ENCODE measurements around the gene C12orf60.
A peak's percentile ranks its signal among the peaks of the same experiment; 100 is the strongest.

The C12orf60 gene

DNA sequence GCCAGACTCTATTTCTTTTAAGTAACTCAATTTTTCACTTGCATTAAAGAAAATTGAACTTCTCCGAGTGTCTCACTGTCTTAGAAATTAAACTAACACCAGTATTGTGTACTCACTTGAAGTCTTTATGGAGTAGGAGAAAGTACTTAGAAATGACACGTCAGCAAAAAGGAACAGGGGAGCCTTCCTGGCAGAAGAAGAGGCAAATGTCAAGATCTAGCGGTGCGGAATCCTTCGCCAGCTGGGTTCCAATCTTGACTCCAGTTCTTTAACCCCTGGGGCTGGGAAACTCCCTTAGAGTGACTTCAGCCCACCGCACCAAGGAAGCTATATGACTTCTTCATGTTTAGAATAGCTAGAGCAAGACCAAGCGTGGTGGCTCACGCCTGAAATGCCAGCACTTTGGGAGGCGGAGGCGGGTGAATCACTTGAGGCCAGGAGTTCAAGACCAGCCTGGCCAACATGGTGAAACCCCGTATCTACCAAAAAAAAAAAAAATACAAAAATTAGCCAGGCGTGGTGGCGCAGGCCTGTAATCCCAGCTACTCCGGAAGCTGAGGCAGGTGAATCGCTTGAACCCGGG lies 34.6 kb upstream of the C12orf60 start:
- H3K4me3 ChIP-seq (ENCODE audit: low read depth, low read length) = peak overlapping the region; percentile 94
- TF ChIP-seq, protein P1, sequence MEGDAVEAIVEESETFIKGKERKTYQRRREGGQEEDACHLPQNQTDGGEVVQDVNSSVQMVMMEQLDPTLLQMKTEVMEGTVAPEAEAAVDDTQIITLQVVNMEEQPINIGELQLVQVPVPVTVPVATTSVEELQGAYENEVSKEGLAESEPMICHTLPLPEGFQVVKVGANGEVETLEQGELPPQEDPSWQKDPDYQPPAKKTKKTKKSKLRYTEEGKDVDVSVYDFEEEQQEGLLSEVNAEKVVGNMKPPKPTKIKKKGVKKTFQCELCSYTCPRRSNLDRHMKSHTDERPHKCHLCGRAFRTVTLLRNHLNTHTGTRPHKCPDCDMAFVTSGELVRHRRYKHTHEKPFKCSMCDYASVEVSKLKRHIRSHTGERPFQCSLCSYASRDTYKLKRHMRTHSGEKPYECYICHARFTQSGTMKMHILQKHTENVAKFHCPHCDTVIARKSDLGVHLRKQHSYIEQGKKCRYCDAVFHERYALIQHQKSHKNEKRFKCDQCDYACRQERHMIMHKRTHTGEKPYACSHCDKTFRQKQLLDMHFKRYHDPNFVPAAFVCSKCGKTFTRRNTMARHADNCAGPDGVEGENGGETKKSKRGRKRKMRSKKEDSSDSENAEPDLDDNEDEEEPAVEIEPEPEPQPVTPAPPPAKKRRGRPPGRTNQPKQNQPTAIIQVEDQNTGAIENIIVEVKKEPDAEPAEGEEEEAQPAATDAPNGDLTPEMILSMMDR (IDR thresholded peaks at IDR 0.05; ENCODE audit: control insufficient read depth, extremely low read depth, insufficient read depth) = no peak
- no peak for DNase-seq (ENCODE audit: low read depth)

DNA sequence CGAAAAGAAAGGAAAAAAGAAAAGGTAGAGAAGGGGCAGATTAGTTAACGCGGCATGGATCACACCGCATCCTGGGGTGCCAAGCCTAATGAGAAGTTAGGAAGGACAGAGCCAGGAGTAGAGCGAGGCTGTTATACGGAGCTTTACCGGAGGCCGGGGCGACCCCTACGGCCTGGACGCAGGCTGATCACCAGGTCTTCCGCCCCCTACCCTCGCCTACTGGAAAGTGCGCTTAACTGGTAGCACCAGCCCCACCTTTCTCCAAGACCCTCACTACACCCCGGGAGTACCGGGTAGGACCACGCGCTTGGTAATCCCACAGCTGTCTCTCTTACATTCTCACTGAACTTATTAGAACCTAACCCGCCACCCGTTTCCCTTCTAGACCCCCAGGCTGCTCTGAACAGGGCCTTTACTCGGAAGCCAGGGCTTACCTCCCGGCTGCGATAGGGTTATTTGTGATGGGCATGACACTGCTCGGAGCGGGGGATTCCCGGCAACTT lies 34.0 kb upstream of the C12orf60 start:
- no peak for DNase-seq (ENCODE audit: low read depth)
- peak overlapping the region; percentile 94 for H3K4me3 ChIP-seq (ENCODE audit: low read depth, low read length)
- TF ChIP-seq, protein P1 (IDR thresholded peaks at IDR 0.05; ENCODE audit: control insufficient read depth, extremely low read depth, insufficient read depth) = peak; percentile 36

DNA sequence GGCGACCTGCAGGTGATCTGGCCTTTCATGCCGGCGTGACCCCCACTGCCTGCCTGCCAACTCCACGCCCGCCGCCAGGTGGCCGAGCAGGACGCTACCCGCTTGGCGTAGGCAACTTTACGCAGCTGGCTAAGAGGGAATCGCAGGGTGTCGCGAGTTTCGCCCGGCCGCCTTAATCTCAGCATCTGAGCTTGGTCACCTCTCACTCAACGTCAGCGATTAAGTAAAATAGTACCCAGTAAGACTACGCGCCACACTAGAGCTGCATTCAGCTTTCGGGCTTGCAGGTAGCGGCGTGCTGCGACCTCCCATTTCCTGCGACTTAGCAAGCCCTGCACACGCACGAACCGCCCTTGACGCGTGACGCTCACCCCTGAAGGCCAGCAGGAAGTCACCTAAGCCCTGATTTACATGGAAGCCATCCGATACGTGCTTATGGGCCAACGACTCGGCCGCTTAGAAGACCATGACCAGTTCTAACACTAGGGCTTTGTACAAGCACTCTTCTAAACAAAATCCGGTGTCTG lies 33.4 kb upstream of the C12orf60 start:
- peak overlapping the region; percentile 94 for H3K4me3 ChIP-seq (ENCODE audit: low read depth, low read length)
- TF ChIP-seq, protein P1 (IDR thresholded peaks at IDR 0.05; ENCODE audit: control insufficient read depth, extremely low read depth, insufficient read depth) = peak; percentile 92
- no peak for DNase-seq (ENCODE audit: low read depth)

DNA sequence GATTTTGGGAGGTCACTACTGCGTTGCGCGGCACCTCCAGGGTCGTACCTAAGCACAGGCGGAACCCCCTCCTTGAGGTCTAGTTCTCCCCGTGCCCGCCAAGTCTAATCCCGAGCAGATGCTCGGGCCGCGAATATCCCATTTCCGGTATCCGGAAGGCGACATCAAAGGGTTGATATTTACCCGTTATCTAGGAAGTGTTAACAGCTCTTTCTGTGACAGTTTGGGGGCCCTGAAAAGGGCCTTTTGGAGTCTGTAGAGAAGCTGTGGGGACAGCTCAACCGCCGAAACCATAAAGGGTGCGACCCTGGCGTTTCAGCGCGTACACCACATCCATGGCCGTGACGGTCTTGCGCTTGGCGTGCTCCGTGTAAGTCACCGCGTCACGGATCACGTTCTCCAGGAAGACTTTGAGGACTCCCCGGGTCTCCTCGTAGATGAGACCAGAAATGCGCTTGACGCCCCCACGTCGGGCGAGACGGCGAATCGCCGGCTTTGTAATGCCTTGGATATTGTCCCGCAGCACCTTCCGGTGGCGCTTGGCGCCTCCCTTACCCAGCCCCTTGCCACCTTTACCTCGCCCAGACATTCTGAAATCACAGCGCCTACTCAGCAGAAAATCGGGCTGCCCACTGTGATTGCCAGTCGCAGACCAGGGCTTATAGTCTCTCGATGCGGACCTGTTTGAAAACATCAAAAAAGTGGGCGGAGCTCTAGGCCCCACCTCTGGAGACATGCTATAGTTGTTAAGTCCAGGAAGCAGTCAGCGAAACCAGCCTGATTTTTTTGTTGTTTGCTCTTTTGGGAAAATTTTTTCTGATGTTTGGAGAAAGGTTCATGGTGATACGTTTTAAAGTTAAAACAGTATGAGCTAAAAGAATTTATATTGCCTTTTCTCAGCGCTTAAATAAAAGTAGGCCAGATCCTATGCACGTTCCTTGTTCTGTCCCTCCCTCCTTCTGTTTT lies 32.7 kb upstream of the C12orf60 start:
- TF ChIP-seq, protein P1 (IDR thresholded peaks at IDR 0.05; ENCODE audit: control insufficient read depth, extremely low read depth, insufficient read depth) = no peak
- peak overlapping the region; percentile 94 for H3K4me3 ChIP-seq (ENCODE audit: low read depth, low read length)
- DNase-seq (ENCODE audit: low read depth) = peak; percentile 90

DNA sequence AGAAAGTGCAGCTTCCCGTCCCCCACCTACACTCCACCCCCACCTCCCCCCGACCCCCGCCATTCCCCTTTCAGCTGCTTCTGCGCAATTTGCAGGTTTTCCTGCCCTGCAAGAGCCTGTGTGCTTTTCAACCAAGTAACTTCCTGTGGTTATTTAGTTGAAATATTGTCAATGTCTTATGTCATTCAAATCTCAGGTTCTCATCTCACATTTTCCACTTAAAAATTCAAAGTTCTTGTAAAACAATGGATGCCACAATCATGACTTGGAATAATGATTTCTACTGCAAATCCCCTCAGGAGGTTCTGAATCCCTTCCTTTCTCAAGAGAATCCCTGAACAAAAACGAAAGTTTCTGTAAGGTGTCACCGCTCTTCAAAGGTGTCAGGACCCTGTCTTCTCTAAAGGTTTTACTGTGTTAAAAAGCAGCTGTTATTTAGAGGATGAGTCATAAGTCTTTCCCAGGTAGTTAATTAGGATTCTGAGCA lies 31.8 kb upstream of the C12orf60 start:
- TF ChIP-seq, protein P1 (IDR thresholded peaks at IDR 0.05; ENCODE audit: control insufficient read depth, extremely low read depth, insufficient read depth) = no peak
- no peak for DNase-seq (ENCODE audit: low read depth)
- peak overlapping the region; percentile 94 for H3K4me3 ChIP-seq (ENCODE audit: low read depth, low read length)

DNA sequence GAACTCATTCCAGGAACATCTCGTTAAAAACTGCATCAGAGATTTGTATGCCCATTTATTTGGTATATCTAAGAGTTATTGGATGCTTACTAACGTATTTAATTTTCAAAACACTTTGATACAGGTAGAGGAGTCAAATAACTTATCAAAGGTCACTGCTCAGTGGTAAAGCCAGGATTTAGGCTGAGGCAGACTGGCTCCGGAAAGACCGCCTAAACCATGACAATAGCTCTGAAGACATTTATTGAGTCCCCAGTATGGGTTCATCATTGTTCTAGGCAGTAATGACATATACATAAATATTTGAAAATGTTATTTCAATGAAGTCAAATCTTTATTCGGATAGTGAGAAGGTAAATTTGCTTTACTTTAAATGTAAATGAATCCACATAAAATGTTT lies 30.5 kb upstream of the C12orf60 start:
- TF ChIP-seq, protein P1 (IDR thresholded peaks at IDR 0.05; ENCODE audit: control insufficient read depth, extremely low read depth, insufficient read depth) = no peak
- no peak overlapping the region for H3K4me3 ChIP-seq (ENCODE audit: low read depth, low read length)
- no peak for DNase-seq (ENCODE audit: low read depth)

Data from LNCaP clone FGC (cell line).